GM23338 (cell line): ENCODE data around the gene SEPHS1. TPM values are rescaled to one million over a fixed set of nuclear protein-coding genes. Genes with fewer than 3 reads are reported as not detected.

ENCODE experiments used
- ATAC-seq: fragments of 200-7000 bp; cut with Tn5 transposase; 3 replicates; pipeline ENCODE4 v1.9.1; 2020
- DNase-seq: peaks from one replicate; pipeline ENCODE4 v3.0.0-alpha.2; 2015; ENCODE audit warnings: low spot score
- H2AFZ ChIP-seq: fragments of 200-600 bp; sonication (generic); 2 replicates; pipeline ENCODE4 v1.8.0; 2016; ENCODE audit warnings: antibody characterized with exemption, mild to moderate bottlenecking, moderate library complexity
- H3F3A ChIP-seq: fragments of 200-600 bp; sonication (generic); replicated peaks from 2 replicates; pipeline ENCODE4 v1.8.0; 2017; ENCODE audit warnings: antibody characterized with exemption, mixed run types, low read depth
- H3K27ac ChIP-seq: fragments of 200-600 bp; sonication (generic); 2 replicates; pipeline ENCODE4 v1.6.1; 2016; ENCODE audit warnings: low read depth
- H3K27me3 ChIP-seq: fragments of 200-600 bp; sonication (generic); 2 replicates; pipeline ENCODE4 v1.8.0; 2016; ENCODE audit warnings: mild to moderate bottlenecking, mixed run types, moderate library complexity; ENCODE audit not compliant: insufficient read depth
- H3K36me3 ChIP-seq: fragments of 200-600 bp; sonication (generic); 2 replicates; pipeline ENCODE4 v1.8.0; 2016; ENCODE audit warnings: mild to moderate bottlenecking; ENCODE audit not compliant: insufficient read depth
- H3K4me1 ChIP-seq: fragments of 200-600 bp; sonication (generic); 2 replicates; pipeline ENCODE4 v1.8.0; 2016; ENCODE audit warnings: mild to moderate bottlenecking, moderate library complexity; ENCODE audit not compliant: insufficient read depth
- H3K4me2 ChIP-seq: fragments of 200-600 bp; sonication (generic); 2 replicates; pipeline ENCODE4 v1.7.1; 2017; ENCODE audit warnings: mixed run types
- H3K4me3 ChIP-seq: fragments of 200-600 bp; sonication (generic); 2 replicates; pipeline ENCODE4 v1.6.1; 2016; ENCODE audit warnings: mixed run types
- H3K79me2 ChIP-seq: fragments of 200-600 bp; sonication (generic); replicated peaks from 2 replicates; pipeline ENCODE4 v1.8.0; 2017; ENCODE audit warnings: mild to moderate bottlenecking; ENCODE audit not compliant: insufficient read depth
- H3K9me2 ChIP-seq: fragments of 200-600 bp; sonication (generic); 2 replicates; pipeline ENCODE4 v1.8.0; 2017; ENCODE audit not compliant: insufficient read depth
- H4K20me1 ChIP-seq: fragments of 200-600 bp; sonication (generic); replicated peaks from 2 replicates; pipeline ENCODE4 v1.8.0; 2017; ENCODE audit warnings: mild to moderate bottlenecking; ENCODE audit not compliant: insufficient read depth
- H3K27ac Mint-ChIP-seq: 2 replicates; pipeline ENCODE4 v1.8.0; 2020; ENCODE audit warnings: inconsistent platforms, mild to moderate bottlenecking, moderate library complexity, mixed read lengths
- H3K27me3 Mint-ChIP-seq: 3 replicates; pipeline ENCODE4 v1.8.0; 2022; ENCODE audit warnings: low read depth, mild to moderate bottlenecking, moderate library complexity, mixed read lengths, inconsistent platforms; ENCODE audit not compliant: insufficient read depth, poor library complexity
- H3K36me3 Mint-ChIP-seq: 3 replicates; pipeline ENCODE4 v1.8.0; 2021; ENCODE audit warnings: low read depth, mild to moderate bottlenecking, inconsistent platforms, moderate library complexity, mixed read lengths
- H3K4me1 Mint-ChIP-seq: 3 replicates; pipeline ENCODE4 v1.8.0; 2020; ENCODE audit warnings: mild to moderate bottlenecking, inconsistent platforms, mixed read lengths
- H3K4me3 Mint-ChIP-seq: 3 replicates; pipeline ENCODE4 v1.8.0; 2021; ENCODE audit warnings: moderate library complexity, mild to moderate bottlenecking, inconsistent platforms, mixed read lengths
- H3K9me3 Mint-ChIP-seq: 3 replicates; pipeline ENCODE4 v1.8.0; 2020; ENCODE audit warnings: moderate library complexity, mild to moderate bottlenecking, inconsistent platforms, mixed read lengths
- CREB1 ChIP-seq: fragments of 250-450 bp; sonication (Bioruptor Pico); IDR thresholded peaks from 2 replicates; pipeline ENCODE4 v1.5.0; 2020; ENCODE audit warnings: low read depth, mild to moderate bottlenecking, moderate library complexity
- EZH2 ChIP-seq: fragments of 200-600 bp; sonication (generic); IDR thresholded peaks from one replicate; pipeline ENCODE4 v1.8.0; 2017; ENCODE audit warnings: antibody characterized with exemption, mild to moderate bottlenecking, low read depth; ENCODE audit not compliant: unreplicated experiment
- EZH2phosphoT487 ChIP-seq: fragments of 200-600 bp; sonication (generic); IDR thresholded peaks from one replicate; pipeline ENCODE4 v1.8.1; 2018; ENCODE audit warnings: antibody characterized with exemption; ENCODE audit not compliant: unreplicated experiment
- JUNB ChIP-seq: IDR thresholded peaks from one replicate; pipeline ENCODE4 v1.6.1; 2016; ENCODE audit warnings: antibody characterized with exemption; ENCODE audit not compliant: unreplicated experiment
- NANOG ChIP-seq: IDR thresholded peaks from 2 replicates; pipeline ENCODE4 v1.6.1; 2016; ENCODE audit warnings: antibody characterized with exemption, borderline replicate concordance
- POLR2AphosphoS5 ChIP-seq: IDR thresholded peaks from 2 replicates; pipeline ENCODE4 v1.6.1; 2016; ENCODE audit warnings: antibody characterized with exemption, low read depth
- STAT1 ChIP-seq: IDR thresholded peaks from one replicate; pipeline ENCODE4 v1.6.1; 2016; ENCODE audit warnings: antibody characterized with exemption; ENCODE audit not compliant: unreplicated experiment
- ZNF114 ChIP-seq: fragments of 250-450 bp; sonication (Bioruptor Pico); IDR thresholded peaks from 2 replicates; pipeline ENCODE4 v1.5.0; 2020; ENCODE audit warnings: mild to moderate bottlenecking, moderate library complexity
- ZNF331 ChIP-seq: fragments of 250-450 bp; sonication (Bioruptor Pico); IDR thresholded peaks from 2 replicates; pipeline ENCODE4 v1.5.0; 2020; ENCODE audit warnings: low read depth, mild to moderate bottlenecking, moderate library complexity
- polyA plus RNA-seq: library from polyadenylated mRNA; unstranded; fragments of >200 nt; fragmentation: Nextera tagmentation; extraction: Ambion mirVana; gene quantifications from 2 replicates; pipeline ENCODE4 v1.2.1, GENCODE V29; 2016
- total RNA-seq: library from RNA; depleted of rRNA; stranded (reverse); fragments of >200 nt; shearing (Covaris generic); gene quantifications from 2 replicates; pipeline ENCODE4 v1.2.3, GENCODE V29; 2014
- TF ChIP-seq, protein P1 (sequence below): fragments of 250-450 bp; sonication (Bioruptor Pico); IDR thresholded peaks from 2 replicates; pipeline ENCODE4 v1.5.0; 2020; ENCODE audit warnings: mild to moderate bottlenecking, moderate library complexity
- TF ChIP-seq, protein P2 (sequence below): IDR thresholded peaks from one replicate; pipeline ENCODE4 v1.6.1; 2018; ENCODE audit warnings: antibody characterized with exemption; ENCODE audit not compliant: unreplicated experiment
- TF ChIP-seq, protein P3 (sequence below), 2 experiments: fragments of 200-600 bp in 1 of 2; sonication (generic) in 1 of 2; conservative IDR thresholded peaks; 2 replicates each; pipeline versions ENCODE4 v1.5.1 to v1.6.1; 2016 to 2017; ENCODE audit warnings: antibody characterized with exemption in 2 of 2, low read depth in 2 of 2, mild to moderate bottlenecking in 2 of 2, moderate library complexity in 1 of 2
- TF ChIP-seq, protein P4 (sequence below): IDR thresholded peaks from 2 replicates; pipeline ENCODE4 v1.6.1; 2016; ENCODE audit warnings: antibody characterized with exemption

Gene SEPHS1
- total and polyA plus RNA-seq, 2 experiments from 2014 or later = 260 to 609 TPM

DNA sequence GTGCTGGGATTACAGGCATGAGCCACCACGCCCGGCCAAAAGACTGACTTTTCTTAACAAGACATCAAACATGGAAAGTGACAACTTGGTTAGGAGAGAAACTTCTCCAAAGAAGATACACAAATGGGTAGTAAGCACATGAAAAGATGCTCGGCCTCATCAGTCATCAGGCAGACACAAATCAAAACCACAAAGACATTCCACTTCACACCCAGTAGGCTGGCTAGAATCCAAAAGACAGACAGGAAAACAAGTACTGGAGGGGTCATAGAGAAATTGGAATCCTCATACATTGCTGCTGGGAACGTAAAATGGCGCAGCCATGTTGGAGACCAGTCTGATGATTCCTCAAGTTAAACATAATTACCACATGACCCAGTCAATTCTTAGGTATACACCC is 16.4 kb downstream of the SEPHS1 start:
- H3K4me2 ChIP-seq = no peak overlapping the region
- Mint-ChIP-seq H3K9me3 (no peaks in the 10 kb centered on the region), H3K27me3 (peaks cover 15% of the 10 kb centered on the region), H3K4me3 (no peak overlapping the region), H3K36me3 (peaks cover 100% of the 10 kb centered on the region), H3K27ac (no peak overlapping the region), H3K4me1 (peaks cover 24% of the 10 kb centered on the region)
- peaks cover 79% of the 10 kb centered on the region for H3K79me2 ChIP-seq
- H3F3A ChIP-seq = peaks cover 67% of the 10 kb centered on the region
- H2AFZ ChIP-seq = no peak overlapping the region
- ATAC-seq (no peak), DNase-seq (no peak)
- peaks cover 81% of the 10 kb centered on the region for H4K20me1 ChIP-seq
- H3K4me1 ChIP-seq = peaks cover 12% of the 10 kb centered on the region
- no peaks in the 10 kb centered on the region for H3K9me2 ChIP-seq
- H3K4me3 ChIP-seq = 0 out of 2 replicates have a peak overlapping the region, but pooled peaks have one; percentile 6
- peaks cover 87% of the 10 kb centered on the region for H3K36me3 ChIP-seq
- TF ChIP-seq, protein P1, sequence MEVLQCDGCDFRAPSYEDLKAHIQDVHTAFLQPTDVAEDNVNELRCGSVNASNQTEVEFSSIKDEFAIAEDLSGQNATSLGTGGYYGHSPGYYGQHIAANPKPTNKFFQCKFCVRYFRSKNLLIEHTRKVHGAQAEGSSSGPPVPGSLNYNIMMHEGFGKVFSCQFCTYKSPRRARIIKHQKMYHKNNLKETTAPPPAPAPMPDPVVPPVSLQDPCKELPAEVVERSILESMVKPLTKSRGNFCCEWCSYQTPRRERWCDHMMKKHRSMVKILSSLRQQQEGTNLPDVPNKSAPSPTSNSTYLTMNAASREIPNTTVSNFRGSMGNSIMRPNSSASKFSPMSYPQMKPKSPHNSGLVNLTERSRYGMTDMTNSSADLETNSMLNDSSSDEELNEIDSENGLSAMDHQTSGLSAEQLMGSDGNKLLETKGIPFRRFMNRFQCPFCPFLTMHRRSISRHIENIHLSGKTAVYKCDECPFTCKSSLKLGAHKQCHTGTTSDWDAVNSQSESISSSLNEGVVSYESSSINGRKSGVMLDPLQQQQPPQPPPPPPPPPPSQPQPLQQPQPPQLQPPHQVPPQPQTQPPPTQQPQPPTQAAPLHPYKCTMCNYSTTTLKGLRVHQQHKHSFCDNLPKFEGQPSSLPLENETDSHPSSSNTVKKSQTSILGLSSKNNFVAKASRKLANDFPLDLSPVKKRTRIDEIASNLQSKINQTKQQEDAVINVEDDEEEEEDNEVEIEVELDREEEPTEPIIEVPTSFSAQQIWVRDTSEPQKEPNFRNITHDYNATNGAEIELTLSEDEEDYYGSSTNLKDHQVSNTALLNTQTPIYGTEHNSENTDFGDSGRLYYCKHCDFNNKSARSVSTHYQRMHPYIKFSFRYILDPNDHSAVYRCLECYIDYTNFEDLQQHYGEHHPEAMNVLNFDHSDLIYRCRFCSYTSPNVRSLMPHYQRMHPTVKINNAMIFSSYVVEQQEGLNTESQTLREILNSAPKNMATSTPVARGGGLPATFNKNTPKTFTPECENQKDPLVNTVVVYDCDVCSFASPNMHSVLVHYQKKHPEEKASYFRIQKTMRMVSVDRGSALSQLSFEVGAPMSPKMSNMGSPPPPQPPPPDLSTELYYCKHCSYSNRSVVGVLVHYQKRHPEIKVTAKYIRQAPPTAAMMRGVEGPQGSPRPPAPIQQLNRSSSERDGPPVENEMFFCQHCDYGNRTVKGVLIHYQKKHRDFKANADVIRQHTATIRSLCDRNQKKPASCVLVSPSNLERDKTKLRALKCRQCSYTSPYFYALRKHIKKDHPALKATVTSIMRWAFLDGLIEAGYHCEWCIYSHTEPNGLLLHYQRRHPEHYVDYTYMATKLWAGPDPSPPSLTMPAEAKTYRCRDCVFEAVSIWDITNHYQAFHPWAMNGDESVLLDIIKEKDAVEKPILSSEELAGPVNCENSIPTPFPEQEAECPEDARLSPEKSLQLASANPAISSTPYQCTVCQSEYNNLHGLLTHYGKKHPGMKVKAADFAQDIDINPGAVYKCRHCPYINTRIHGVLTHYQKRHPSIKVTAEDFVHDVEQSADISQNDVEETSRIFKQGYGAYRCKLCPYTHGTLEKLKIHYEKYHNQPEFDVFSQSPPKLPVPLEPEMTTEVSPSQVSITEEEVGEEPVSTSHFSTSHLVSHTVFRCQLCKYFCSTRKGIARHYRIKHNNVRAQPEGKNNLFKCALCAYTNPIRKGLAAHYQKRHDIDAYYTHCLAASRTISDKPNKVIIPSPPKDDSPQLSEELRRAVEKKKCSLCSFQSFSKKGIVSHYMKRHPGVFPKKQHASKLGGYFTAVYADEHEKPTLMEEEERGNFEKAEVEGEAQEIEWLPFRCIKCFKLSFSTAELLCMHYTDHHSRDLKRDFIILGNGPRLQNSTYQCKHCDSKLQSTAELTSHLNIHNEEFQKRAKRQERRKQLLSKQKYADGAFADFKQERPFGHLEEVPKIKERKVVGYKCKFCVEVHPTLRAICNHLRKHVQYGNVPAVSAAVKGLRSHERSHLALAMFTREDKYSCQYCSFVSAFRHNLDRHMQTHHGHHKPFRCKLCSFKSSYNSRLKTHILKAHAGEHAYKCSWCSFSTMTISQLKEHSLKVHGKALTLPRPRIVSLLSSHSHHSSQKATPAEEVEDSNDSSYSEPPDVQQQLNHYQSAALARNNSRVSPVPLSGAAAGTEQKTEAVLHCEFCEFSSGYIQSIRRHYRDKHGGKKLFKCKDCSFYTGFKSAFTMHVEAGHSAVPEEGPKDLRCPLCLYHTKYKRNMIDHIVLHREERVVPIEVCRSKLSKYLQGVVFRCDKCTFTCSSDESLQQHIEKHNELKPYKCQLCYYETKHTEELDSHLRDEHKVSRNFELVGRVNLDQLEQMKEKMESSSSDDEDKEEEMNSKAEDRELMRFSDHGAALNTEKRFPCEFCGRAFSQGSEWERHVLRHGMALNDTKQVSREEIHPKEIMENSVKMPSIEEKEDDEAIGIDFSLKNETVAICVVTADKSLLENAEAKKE (CRISPR knock-in tag) = no peak
- TF ChIP-seq, protein P2, sequence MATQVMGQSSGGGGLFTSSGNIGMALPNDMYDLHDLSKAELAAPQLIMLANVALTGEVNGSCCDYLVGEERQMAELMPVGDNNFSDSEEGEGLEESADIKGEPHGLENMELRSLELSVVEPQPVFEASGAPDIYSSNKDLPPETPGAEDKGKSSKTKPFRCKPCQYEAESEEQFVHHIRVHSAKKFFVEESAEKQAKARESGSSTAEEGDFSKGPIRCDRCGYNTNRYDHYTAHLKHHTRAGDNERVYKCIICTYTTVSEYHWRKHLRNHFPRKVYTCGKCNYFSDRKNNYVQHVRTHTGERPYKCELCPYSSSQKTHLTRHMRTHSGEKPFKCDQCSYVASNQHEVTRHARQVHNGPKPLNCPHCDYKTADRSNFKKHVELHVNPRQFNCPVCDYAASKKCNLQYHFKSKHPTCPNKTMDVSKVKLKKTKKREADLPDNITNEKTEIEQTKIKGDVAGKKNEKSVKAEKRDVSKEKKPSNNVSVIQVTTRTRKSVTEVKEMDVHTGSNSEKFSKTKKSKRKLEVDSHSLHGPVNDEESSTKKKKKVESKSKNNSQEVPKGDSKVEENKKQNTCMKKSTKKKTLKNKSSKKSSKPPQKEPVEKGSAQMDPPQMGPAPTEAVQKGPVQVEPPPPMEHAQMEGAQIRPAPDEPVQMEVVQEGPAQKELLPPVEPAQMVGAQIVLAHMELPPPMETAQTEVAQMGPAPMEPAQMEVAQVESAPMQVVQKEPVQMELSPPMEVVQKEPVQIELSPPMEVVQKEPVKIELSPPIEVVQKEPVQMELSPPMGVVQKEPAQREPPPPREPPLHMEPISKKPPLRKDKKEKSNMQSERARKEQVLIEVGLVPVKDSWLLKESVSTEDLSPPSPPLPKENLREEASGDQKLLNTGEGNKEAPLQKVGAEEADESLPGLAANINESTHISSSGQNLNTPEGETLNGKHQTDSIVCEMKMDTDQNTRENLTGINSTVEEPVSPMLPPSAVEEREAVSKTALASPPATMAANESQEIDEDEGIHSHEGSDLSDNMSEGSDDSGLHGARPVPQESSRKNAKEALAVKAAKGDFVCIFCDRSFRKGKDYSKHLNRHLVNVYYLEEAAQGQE = no peak
- TF ChIP-seq NANOG (no peak), JUNB (no peak), STAT1 (no peak), CREB1 (CRISPR knock-in tag) (no peak), POLR2AphosphoS5 (no peak), EZH2 (no peak), ZNF114 (no peak), ZNF331 (CRISPR knock-in tag) (no peak), EZH2phosphoT487 (no peak)
- TF ChIP-seq, protein P3, sequence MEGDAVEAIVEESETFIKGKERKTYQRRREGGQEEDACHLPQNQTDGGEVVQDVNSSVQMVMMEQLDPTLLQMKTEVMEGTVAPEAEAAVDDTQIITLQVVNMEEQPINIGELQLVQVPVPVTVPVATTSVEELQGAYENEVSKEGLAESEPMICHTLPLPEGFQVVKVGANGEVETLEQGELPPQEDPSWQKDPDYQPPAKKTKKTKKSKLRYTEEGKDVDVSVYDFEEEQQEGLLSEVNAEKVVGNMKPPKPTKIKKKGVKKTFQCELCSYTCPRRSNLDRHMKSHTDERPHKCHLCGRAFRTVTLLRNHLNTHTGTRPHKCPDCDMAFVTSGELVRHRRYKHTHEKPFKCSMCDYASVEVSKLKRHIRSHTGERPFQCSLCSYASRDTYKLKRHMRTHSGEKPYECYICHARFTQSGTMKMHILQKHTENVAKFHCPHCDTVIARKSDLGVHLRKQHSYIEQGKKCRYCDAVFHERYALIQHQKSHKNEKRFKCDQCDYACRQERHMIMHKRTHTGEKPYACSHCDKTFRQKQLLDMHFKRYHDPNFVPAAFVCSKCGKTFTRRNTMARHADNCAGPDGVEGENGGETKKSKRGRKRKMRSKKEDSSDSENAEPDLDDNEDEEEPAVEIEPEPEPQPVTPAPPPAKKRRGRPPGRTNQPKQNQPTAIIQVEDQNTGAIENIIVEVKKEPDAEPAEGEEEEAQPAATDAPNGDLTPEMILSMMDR (conservative IDR thresholded peaks at IDR 0.05; ENCODE audit: low read depth in 2 of 2) = no peak
- TF ChIP-seq, protein P4, sequence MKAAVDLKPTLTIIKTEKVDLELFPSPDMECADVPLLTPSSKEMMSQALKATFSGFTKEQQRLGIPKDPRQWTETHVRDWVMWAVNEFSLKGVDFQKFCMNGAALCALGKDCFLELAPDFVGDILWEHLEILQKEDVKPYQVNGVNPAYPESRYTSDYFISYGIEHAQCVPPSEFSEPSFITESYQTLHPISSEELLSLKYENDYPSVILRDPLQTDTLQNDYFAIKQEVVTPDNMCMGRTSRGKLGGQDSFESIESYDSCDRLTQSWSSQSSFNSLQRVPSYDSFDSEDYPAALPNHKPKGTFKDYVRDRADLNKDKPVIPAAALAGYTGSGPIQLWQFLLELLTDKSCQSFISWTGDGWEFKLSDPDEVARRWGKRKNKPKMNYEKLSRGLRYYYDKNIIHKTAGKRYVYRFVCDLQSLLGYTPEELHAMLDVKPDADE = no peak
- peak overlapping the region; percentile 80; the same call in 1 of the 2 replicates for H3K27ac ChIP-seq
- no peaks in the 10 kb centered on the region for H3K27me3 ChIP-seq
